ENCODE measurements around the gene IFTAP.
"Not testable (repeated sequence)": the region's sequence is repeated elsewhere in the genome, so short reads cannot be mapped to it uniquely, and the experiment has no call there.

- TF ChIP-seq POLR2A, CTCF, EP300 (IDR thresholded peaks at IDR 0.05): not testable (repeated sequence)
These were observed 67.1 kb downstream of the IFTAP start for GRCh38 chr11:36661359-36661758.
